ENCODE measurements around the gene RBM33. TPM values are rescaled to one million over a fixed set of nuclear protein-coding genes. Genes with fewer than 3 reads are reported as not detected.
A peak's percentile ranks its signal among the peaks of the same experiment; 100 is the strongest.
"Not testable (repeated sequence)": the region's sequence is repeated elsewhere in the genome, so short reads cannot be mapped to it uniquely, and the experiment has no call there.

The RBM33 gene
- total RNA-seq, 8 experiments from 2014 or later = 13.3 to 52.0 (median 29.3) TPM

GRCh38 chr7:155686620-155687324, 42.3 kb downstream of the RBM33 start:
- ATAC-seq (replicated peaks in 6 of 8); H3K4me3 ChIP-seq; H3K4me1 ChIP-seq (replicated peaks in 1 of 2); in situ Hi-C loops (cut with MboI; ENCODE audit: low pct_unique_long_range_greater_than_20kb in 2 of 9, low sequenced_read_pairs in 9 of 9, unreplicated experiment in 9 of 9); H3K27ac ChIP-seq: not testable (repeated sequence)
- WGBS, 10 experiments = 0% methylated on average over 1 of the region's 2 CpGs; no CpG with 5 or more reads in 8 of the 10 experiments

- H3K27ac ChIP-seq; ATAC-seq (replicated peaks in 6 of 8); in situ Hi-C loops (cut with MboI; ENCODE audit: low pct_unique_long_range_greater_than_20kb in 2 of 9, low sequenced_read_pairs in 9 of 9, unreplicated experiment in 9 of 9); H3K4me3 ChIP-seq; H3K4me1 ChIP-seq (replicated peaks in 1 of 2): not testable (repeated sequence)
- WGBS, 10 experiments = no CpG with 5 or more reads among the region's 2 CpGs
Measured at GRCh38 chr7:155688237-155688636, 43.8 kb downstream of the RBM33 start.

- H3K27ac ChIP-seq; in situ Hi-C loops (cut with MboI; ENCODE audit: low pct_unique_long_range_greater_than_20kb in 2 of 9, low sequenced_read_pairs in 9 of 9, unreplicated experiment in 9 of 9); H3K4me3 ChIP-seq; H3K4me1 ChIP-seq (replicated peaks in 1 of 2); ATAC-seq (replicated peaks in 6 of 8): not testable (repeated sequence)
- WGBS, 10 experiments = 100% methylated on average over 1 of the region's 3 CpGs; no CpG with 5 or more reads in 8 of the 10 experiments
Measured at GRCh38 chr7:155690655-155691054, 46.2 kb downstream of the RBM33 start.

GRCh38 chr7:155692317-155692716, 47.9 kb downstream of the RBM33 start:
- WGBS, 10 experiments = 81 to 100% (median 94%) methylated on average over 1 to 5 of the region's 5 CpGs; no CpG with 5 or more reads in 2 of the 10 experiments
- H3K4me1 ChIP-seq (replicated peaks in 1 of 2) = no peaks in the 10 kb centered on the region
- ATAC-seq (replicated peaks in 6 of 8) = no peak
- H3K27ac ChIP-seq = no peak overlapping the region
- no peak overlapping the region for H3K4me3 ChIP-seq
- in situ Hi-C loops (cut with MboI; ENCODE audit: low pct_unique_long_range_greater_than_20kb in 2 of 9, low sequenced_read_pairs in 9 of 9, unreplicated experiment in 9 of 9) = no loop called here

- in situ Hi-C loops (cut with MboI; ENCODE audit: low pct_unique_long_range_greater_than_20kb in 2 of 9, low sequenced_read_pairs in 9 of 9, unreplicated experiment in 9 of 9) = no loop called here
- WGBS, 10 experiments = 50 to 100% (median 95%) methylated on average over 2 to 5 of the region's 5 CpGs
Measured at GRCh38 chr7:155693826-155694225, 49.4 kb downstream of the RBM33 start.

GRCh38 chr7:155694851-155695250, 50.4 kb downstream of the RBM33 start:
- ATAC-seq (replicated peaks in 6 of 8) = no peak
- Histone ChIP-seq H3K4me1 (replicated peaks in 1 of 2) (no peaks in the 10 kb centered on the region), H3K27ac (no peak overlapping the region), H3K4me3 (no peak overlapping the region)
- 64 to 100% (median 97%) methylated on average over 2 to 5 of the region's 5 CpGs for WGBS, 10 experiments
- in situ Hi-C loops (cut with MboI; ENCODE audit: low pct_unique_long_range_greater_than_20kb in 2 of 9, low sequenced_read_pairs in 9 of 9, unreplicated experiment in 9 of 9) = no loop called here

More at GRCh38 chr7:155693826-155694225, 49.4 kb downstream of the RBM33 start:
- Histone ChIP-seq H3K4me3 (no peak overlapping the region), H3K4me1 (replicated peaks in 1 of 2) (no peaks in the 10 kb centered on the region), H3K27ac (no peak overlapping the region)
- ATAC-seq (replicated peaks in 6 of 8) = no peak

- no peak for ATAC-seq (replicated peaks in 6 of 8)
- H3K27ac ChIP-seq = no peak overlapping the region
- 87 to 100% (median 91%) methylated on average over 1 to 5 of the region's 5 CpGs; no CpG with 5 or more reads in 1 of the 10 experiments for WGBS, 10 experiments
- in situ Hi-C loops (cut with MboI; ENCODE audit: low pct_unique_long_range_greater_than_20kb in 2 of 9, low sequenced_read_pairs in 9 of 9, unreplicated experiment in 9 of 9) = no loop called here
- H3K4me3 ChIP-seq = no peak overlapping the region
- H3K4me1 ChIP-seq (replicated peaks in 1 of 2) = no peaks in the 10 kb centered on the region
Measured at GRCh38 chr7:155696747-155697146, 52.3 kb downstream of the RBM33 start.

GRCh38 chr7:155698633-155699032, 54.2 kb downstream of the RBM33 start:
- ATAC-seq (replicated peaks in 6 of 8) = no peak
- WGBS, 10 experiments = 50 to 100% (median 100%) methylated on average over 1 of the region's 1 CpG; no CpG with 5 or more reads in 3 of the 10 experiments
- H3K27ac ChIP-seq = no peak overlapping the region
- in situ Hi-C loops (cut with MboI; ENCODE audit: low pct_unique_long_range_greater_than_20kb in 2 of 9, low sequenced_read_pairs in 9 of 9, unreplicated experiment in 9 of 9) = no loop called here
- no peaks in the 10 kb centered on the region for H3K4me1 ChIP-seq (replicated peaks in 1 of 2)
- H3K4me3 ChIP-seq = no peak overlapping the region

- no peak for ATAC-seq (replicated peaks in 6 of 8)
- WGBS, 10 experiments = 62 to 100% (median 93%) methylated on average over 1 to 7 of the region's 7 CpGs; no CpG with 5 or more reads in 1 of the 10 experiments
- Histone ChIP-seq H3K4me1 (replicated peaks in 1 of 2) (no peaks in the 10 kb centered on the region), H3K27ac (no peak overlapping the region), H3K4me3 (no peak overlapping the region)
- in situ Hi-C loops (cut with MboI; ENCODE audit: low pct_unique_long_range_greater_than_20kb in 2 of 9, low sequenced_read_pairs in 9 of 9, unreplicated experiment in 9 of 9) = no loop called here
Measured at GRCh38 chr7:155699180-155699579, 54.7 kb downstream of the RBM33 start.

- Histone ChIP-seq H3K4me3 (no peak overlapping the region), H3K27ac (no peak overlapping the region), H3K4me1 (replicated peaks in 1 of 2) (no peaks in the 10 kb centered on the region)
- in situ Hi-C loops (cut with MboI; ENCODE audit: low pct_unique_long_range_greater_than_20kb in 2 of 9, low sequenced_read_pairs in 9 of 9, unreplicated experiment in 9 of 9) = no loop called here
- 88 to 100% (median 93%) methylated on average over 2 to 6 of the region's 6 CpGs for WGBS, 10 experiments
- no peak for ATAC-seq (replicated peaks in 6 of 8)
Measured at GRCh38 chr7:155700847-155701246, 56.4 kb downstream of the RBM33 start.

- ATAC-seq (replicated peaks in 6 of 8) = no peak
Measured at GRCh38 chr7:155701972-155702544, 57.6 kb downstream of the RBM33 start.

GRCh38 chr7:155702616-155703015, 58.2 kb downstream of the RBM33 start:
- 100% methylated on average over 1 of the region's 1 CpG; no CpG with 5 or more reads in 7 of the 10 experiments for WGBS, 10 experiments
- H3K27ac ChIP-seq = no peak overlapping the region
- in situ Hi-C loops (cut with MboI; ENCODE audit: low pct_unique_long_range_greater_than_20kb in 2 of 9, low sequenced_read_pairs in 9 of 9, unreplicated experiment in 9 of 9) = no loop called here
- H3K4me3 ChIP-seq = no peak overlapping the region
- no peaks in the 10 kb centered on the region for H3K4me1 ChIP-seq (replicated peaks in 1 of 2)
- no peak for ATAC-seq (replicated peaks in 6 of 8)

More at GRCh38 chr7:155701972-155702544, 57.6 kb downstream of the RBM33 start:
- in situ Hi-C loops (cut with MboI; ENCODE audit: low pct_unique_long_range_greater_than_20kb in 2 of 9, low sequenced_read_pairs in 9 of 9, unreplicated experiment in 9 of 9) = no loop called here
- no peaks in the 10 kb centered on the region for H3K4me1 ChIP-seq (replicated peaks in 1 of 2)
- no peak overlapping the region for H3K4me3 ChIP-seq
- 81 to 100% (median 97%) methylated on average over 1 to 2 of the region's 3 CpGs for WGBS, 10 experiments
- H3K27ac ChIP-seq = no peak overlapping the region

- Histone ChIP-seq H3K4me1 (replicated peaks in 1 of 2) (no peaks in the 10 kb centered on the region), H3K4me3 (no peak overlapping the region), H3K27ac (no peak overlapping the region)
- peak in 2 of 8 experiments; percentile 43 to 61 for ATAC-seq (replicated peaks in 6 of 8)
- in situ Hi-C loops (cut with MboI; ENCODE audit: low pct_unique_long_range_greater_than_20kb in 2 of 9, low sequenced_read_pairs in 9 of 9, unreplicated experiment in 9 of 9) = no loop called here
- 81 to 100% (median 95%) methylated on average over 1 to 16 of the region's 16 CpGs for WGBS, 10 experiments
Measured at GRCh38 chr7:155705623-155706360, 61.3 kb downstream of the RBM33 start.

Data from motor neuron (in vitro differentiated cells).